Thoracic aorta (tissue), 2 donors: ENCODE results near the gene MEGF8. TPM values are rescaled to one million over a fixed set of nuclear protein-coding genes. Genes with fewer than 3 reads are reported as not detected.

ENCODE experiments used
- ATAC-seq: fragments of 150-250 bp; one replicate; pipeline ENCODE4 v1.8.0; 2017; ENCODE audit warnings: low read depth; ENCODE audit not compliant: insufficient number of reproducible peaks, low FRiP score
- DNase-seq: peaks from one replicate; pipeline ENCODE4 v3.0.0-alpha.2; 2020; ENCODE audit warnings: low spot score
- H3K27ac ChIP-seq, 2 donors: fragments of 200-600 bp; sonication (generic); 1 replicate in 1 of 2; 2 replicates in 1 of 2; pipeline ENCODE4 v1.5.1; 2016; ENCODE audit warnings: mild to moderate bottlenecking in 2 of 2, moderate library complexity in 2 of 2
- H3K27me3 ChIP-seq: fragments of 200-600 bp; sonication (generic); replicated peaks from 2 replicates; pipeline ENCODE4 v1.6.0; 2016; ENCODE audit warnings: mild to moderate bottlenecking; ENCODE audit not compliant: insufficient read depth
- H3K36me3 ChIP-seq: fragments of 200-600 bp; sonication (generic); one replicate; pipeline ENCODE4 v1.5.1; 2016
- H3K4me1 ChIP-seq, 2 donors: fragments of 200-600 bp; sonication (generic); 1 replicate in 1 of 2; 2 replicates in 1 of 2; pipeline versions ENCODE4 v1.5.1 to v1.6.0; 2016; ENCODE audit warnings: low read depth in 2 of 2, mild to moderate bottlenecking in 1 of 2; ENCODE audit not compliant: control insufficient read depth in 1 of 2
- H3K4me3 ChIP-seq: fragments of 200-600 bp; sonication (generic); 2 replicates; pipeline ENCODE4 v1.5.1; 2016; ENCODE audit warnings: mild to moderate bottlenecking
- H3K9me3 ChIP-seq: fragments of 200-600 bp; sonication (generic); 2 replicates; pipeline ENCODE4 v1.5.1; 2016
- CTCF ChIP-seq: fragments of 200-600 bp; sonication (generic); IDR thresholded peaks from one replicate; pipeline ENCODE4 v1.5.1; 2019; ENCODE audit warnings: antibody characterized with exemption
- total RNA-seq, 2 donors: library from RNA; depleted of rRNA; stranded (reverse); fragments of >200 nt; gene quantifications; one replicate each; pipeline versions ENCODE4 v1.1.0 to v1.2.3, GENCODE V29; 2016

MEGF8 gene
- total RNA-seq, 2 donors from 2014 or later, result 19.5 to 24.4 TPM

DNA sequence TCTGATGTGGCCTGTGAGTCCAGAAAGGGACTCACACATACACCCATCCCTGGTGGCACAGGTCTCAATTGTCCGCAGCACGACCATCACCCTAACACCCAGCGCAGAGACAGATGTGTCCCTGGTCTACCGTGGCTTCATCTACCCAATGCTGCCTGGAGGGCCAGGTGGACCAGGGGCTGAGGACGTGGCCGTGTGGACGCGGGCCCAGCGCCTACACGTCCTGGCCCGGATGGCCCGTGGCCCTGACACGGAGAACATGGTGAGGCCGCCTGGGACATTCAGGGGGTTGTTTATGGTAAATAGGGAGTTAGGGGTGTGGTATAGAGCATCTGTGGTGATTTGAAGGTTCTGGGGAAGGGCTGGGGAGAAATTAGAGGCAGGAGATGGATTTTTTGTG lies 22.8 kb downstream of the MEGF8 start:
- no peak for ATAC-seq
- Histone ChIP-seq H3K4me1 (no peaks in the 10 kb centered on the region), H3K9me3 (no peaks in the 10 kb centered on the region), H3K27ac (no peak overlapping the region), H3K36me3 (peaks cover 7% of the 10 kb centered on the region), H3K27me3 (no peaks in the 10 kb centered on the region), H3K4me3 (no peak overlapping the region)
- no peak for DNase-seq
- TF ChIP-seq CTCF, result no peak

DNA sequence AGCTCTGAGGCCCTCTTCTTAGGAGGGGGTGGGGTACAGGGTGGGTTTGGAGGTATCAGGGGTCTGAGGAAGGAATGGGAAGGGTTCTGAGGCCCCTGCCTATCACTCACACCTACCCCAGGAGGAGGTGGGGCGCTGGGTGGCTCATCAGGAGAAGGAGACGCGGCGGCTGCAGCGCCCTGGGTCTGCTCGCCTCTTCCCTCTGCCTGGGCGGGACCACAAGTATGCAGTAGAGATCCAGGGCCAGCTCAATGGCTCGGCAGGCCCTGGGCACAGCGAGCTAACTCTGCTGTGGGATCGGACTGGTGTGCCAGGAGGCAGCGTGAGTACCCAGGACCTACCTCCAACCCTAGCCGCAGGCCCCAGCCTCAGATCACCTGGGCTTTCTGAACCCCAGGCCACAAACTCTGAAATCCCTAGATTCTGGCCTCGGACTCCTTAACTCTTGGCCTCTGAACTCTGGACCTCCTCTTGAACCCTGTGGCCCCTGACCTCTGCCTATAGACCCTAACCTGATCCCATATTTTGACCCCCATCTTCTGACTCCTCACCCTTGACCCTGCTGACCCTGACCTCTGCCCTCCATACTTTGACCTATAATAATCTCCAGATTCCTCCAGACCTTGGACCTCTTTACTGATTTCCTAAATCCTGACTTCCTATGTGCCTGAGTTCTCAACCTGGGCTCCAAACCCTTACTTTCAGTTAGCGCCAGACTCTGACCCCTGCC lies 24.1 kb downstream of the MEGF8 start:
- Histone ChIP-seq H3K27me3 (no peaks in the 10 kb centered on the region), H3K9me3 (no peaks in the 10 kb centered on the region), H3K36me3 (peaks cover 11% of the 10 kb centered on the region), H3K4me3 (no peak overlapping the region), H3K27ac (no peak overlapping the region), H3K4me1 (no peaks in the 10 kb centered on the region)
- no peak for ATAC-seq
- no peak for DNase-seq
- TF ChIP-seq CTCF, result no peak

DNA sequence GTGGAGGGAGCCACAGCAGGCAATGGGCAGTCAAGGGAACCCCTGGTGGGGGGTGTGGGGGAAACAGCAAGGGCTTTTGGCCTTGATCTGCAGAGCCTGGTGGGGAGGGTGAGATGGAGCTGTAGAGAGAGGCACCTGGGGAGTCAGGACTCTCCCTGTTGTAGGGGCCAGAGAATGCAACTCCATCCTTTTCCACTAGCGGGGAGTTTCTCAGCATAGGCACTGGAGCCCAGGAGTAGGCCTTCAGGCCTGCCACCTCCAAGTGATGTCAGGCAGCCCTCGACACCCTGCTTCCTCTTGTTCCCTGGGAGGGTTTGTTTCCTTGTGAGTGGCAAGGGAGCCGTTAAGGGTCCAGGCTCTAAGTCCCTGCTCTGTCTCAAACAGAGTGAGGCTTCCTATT lies 25.0 kb downstream of the MEGF8 start:
- Histone ChIP-seq H3K4me3 (no peak overlapping the region), H3K9me3 (no peaks in the 10 kb centered on the region), H3K36me3 (peaks cover 11% of the 10 kb centered on the region), H3K27me3 (no peaks in the 10 kb centered on the region), H3K4me1 (no peaks in the 10 kb centered on the region), H3K27ac (no peak overlapping the region)
- DNase-seq (no peak), ATAC-seq (no peak)
- TF ChIP-seq CTCF, result no peak

DNA sequence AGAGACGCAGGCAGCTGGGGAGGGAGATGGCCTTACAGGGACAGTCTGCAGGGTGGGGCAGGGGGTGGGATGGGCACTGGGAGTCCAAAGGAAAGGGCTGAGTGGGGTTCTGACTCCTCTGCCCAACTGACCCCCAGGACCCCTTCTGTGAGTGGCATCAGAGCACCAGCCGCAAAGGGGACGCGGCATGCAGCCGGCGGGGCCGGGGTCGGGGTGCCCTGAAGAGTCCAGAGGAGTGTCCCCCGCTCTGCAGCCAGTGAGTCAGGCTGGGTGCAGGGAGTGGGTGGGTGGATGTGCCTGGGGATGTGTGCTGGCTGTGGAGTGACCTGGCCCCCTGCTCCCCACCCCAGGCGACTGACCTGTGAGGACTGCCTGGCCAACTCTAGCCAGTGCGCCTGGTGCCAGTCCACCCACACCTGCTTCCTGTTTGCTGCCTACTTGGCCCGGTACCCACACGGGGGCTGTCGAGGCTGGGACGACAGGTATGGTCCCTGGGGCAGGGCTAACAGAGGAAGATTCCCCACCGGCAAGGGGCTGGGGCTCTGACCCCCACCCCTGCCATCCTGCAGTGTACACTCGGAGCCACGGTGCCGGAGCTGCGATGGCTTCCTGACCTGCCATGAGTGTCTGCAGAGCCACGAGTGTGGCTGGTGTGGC lies 25.8 kb downstream of the MEGF8 start:
- TF ChIP-seq CTCF, result no peak
- ATAC-seq (no peak), DNase-seq (no peak)
- Histone ChIP-seq H3K4me3 (no peak overlapping the region), H3K4me1 (no peaks in the 10 kb centered on the region), H3K27me3 (no peaks in the 10 kb centered on the region), H3K27ac (no peak overlapping the region), H3K9me3 (no peaks in the 10 kb centered on the region), H3K36me3 (peaks cover 14% of the 10 kb centered on the region)

GRCh38 chr19:42352301-42353259 lies 27.1 kb downstream of the MEGF8 start:
- no peak for ATAC-seq
- no peak for TF ChIP-seq CTCF
- H3K9me3 ChIP-seq, result no peaks in the 10 kb centered on the region
- peaks cover 18% of the 10 kb centered on the region for H3K36me3 ChIP-seq
- H3K4me1 ChIP-seq, result no peaks in the 10 kb centered on the region
- DNase-seq, result no peak
- no peaks in the 10 kb centered on the region for H3K27me3 ChIP-seq
- no peak overlapping the region for H3K27ac ChIP-seq
- H3K4me3 ChIP-seq, result no peak overlapping the region
